HG03097 (cell line): ENCODE results near the gene TMEM161A.
"Not testable (repeated sequence)": the region's sequence is repeated elsewhere in the genome, so short reads cannot be mapped to it uniquely, and the experiment has no call there.

ENCODE experiments used
- ATAC-seq: cut with Tn5 transposase; IDR thresholded peaks from one replicate; pipeline ENCODE4 v1.9.1; 2021; ENCODE audit not compliant: unreplicated experiment, low FRiP score

Gene TMEM161A

DNA sequence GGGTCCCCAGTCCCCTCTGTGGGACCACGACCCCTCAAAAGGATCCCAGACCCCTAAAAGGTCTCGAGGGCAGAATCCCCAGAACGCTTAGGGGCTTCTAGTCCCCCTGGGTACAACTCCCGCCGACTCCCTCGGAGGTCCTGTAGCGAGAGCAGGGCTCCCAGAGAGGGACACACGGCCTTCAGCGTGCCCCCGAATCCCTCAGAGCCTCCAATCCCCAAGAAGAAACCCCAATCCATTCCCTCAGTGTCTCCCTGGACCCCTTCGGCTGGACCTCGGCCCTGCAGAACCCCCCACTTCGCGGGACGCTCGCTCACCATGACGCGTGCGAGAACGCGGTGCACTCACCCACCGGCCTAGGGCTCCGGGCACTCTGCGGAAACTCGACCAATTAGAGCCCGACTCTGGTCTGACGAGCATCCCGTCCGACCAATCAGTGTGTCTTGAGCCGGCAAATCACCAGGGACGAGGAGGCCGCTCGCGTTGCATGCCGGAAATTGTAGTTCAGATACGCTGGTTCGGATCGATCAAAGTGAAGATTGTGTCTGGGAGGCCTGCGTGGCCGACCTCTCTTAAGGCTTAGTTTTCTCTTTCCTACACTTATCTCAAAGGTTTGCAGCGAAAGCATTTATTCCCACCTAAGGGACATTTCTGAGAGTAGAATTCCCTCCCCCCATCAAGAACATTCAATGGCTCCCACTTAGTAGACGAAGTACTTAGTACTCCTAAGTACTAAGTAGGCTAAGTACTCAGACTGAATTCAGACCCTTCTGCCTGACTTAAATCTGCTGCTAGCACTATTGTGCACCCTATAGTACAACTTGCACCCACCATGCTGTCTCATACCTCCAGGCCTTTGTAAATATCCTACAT lies at the start of gene TMEM161A:
TSS of gene TMEM161A (minus strand) at position 370 of the 873 bp plus-strand sequence. CDS start at position 320, 50 bp downstream.
- ATAC-seq: peak; percentile 92

- no peak for ATAC-seq
These were observed 48.5 kb upstream of the TMEM161A start for GRCh38 chr19:19186742-19187141.

DNA sequence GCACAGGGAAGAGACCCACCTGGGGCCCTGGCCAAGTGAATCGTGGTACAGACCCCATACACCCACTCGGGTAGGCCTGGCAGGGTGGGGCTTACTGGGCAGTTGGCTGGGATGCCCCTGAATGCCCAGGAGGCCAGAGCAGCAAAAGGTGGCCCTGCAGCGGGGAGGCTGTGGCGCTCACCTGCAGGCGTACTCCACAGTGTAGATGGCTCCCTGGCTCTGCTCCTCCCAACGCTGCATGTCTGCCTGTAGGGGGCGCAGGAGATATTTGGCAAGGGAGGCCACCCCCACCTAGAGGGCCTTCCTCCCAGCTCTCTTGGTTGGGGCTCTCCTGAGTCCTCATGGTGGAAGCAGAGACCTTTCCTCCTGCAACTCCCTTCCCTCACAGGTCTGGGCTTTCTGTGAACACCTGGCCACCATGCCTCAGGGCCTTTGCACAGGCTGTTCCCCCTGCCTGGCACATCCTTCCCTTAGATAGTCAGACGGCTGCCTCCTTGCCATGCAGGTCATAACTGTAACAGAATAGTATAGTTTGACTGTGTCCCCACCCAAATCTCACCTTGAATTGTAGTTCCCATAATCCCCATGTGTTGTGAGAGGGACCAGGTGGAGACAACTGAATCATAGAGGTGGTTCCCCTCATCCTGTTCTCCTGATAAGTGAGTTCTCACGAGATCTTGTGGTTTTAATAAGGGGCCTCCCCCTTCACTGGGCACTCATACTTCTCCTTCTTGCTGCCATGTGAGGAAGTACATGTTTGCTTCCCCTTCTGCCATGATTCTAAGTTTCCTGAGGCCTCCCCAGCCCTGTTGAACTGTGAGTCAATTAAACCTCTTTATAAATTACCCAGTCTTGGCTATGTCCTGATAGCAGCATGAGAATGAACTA lies 47.8 kb upstream of the TMEM161A start:
- ATAC-seq: no peak

DNA sequence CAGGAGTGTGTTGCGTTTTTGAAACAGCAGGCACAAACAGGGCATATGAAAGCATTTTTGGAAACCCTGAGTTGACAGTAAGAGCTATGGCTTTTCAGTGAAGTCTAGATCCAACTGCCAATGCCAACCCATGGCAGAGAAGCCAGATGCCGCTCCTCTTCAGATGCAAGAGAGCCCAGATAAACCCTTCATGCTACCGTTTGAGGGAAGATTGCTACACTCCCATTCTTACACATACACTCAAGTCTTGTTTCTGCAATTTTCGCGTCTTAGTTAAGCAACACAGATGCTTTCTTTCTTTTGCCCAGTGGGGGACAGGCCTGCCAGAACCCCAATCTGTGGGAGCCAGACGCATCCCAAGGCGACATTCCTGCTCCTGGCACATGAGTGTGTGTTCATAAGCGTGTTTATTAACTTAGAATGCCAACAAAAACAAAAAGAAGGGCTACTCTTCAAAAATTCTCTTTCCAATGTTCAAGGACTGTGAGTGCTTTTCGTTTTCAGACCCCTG lies 43.3 kb upstream of the TMEM161A start:
- no peak for ATAC-seq

DNA sequence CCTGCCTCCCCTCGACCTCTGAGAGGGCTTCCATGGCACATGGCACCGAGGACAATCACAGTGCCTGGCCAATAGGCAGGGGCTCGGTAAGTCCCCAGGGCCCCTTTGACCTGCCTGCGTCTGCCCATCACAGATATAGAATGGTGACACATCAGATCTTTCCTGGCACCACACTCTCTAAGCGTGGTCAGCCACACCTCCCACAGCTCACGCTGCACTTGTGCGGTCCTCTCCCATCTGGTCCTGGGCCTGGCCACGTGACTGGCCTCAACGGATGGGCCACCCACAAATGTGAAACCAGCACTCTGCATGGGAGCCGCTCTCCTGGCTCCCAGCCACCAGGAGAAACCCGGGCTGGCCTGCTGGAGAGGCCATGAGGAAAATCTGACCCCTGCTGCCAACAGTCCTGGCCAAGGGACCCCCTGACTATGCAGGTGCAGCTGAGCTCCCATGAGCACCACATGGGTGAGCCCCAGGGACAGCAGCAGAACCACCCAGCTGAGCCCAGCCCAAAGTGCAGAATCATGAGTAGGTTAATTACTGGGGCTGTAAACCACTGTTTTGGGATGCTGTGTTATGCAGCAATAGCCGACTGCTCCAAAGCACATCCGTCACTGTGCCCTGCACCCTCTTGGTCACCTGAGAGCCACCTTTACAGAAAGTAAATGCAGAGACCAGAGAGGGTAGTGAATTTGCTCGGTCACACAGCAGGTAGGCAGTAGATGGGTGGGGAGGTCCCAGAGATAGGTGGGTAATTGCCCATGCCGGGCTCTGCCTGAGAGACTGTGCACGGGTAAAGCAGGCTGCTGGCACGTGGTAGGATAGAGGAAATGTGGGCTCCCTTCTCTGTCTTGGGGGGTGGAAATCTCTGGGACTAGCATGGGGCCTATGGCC lies 41.5 kb upstream of the TMEM161A start:
- ATAC-seq: no peak

DNA sequence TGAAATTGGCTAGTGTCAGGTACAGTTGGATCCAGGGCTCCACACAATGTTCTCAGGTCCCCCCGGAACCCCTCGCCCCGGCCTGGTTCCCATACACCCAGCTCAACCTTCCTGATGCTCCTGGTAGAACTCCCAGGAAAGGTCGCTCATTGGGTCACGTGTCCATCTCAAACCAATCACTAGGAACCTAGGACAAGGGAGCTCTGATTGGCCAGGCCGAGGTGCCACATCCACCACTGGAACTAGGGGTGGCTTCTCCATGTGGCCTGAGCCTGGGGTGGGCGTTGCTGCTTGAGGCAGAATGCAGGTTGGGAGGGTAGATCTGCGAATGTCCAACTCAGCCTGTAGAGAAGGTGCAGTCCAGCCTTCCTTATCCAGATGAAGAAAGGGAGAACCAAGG lies 38.7 kb upstream of the TMEM161A start:
- ATAC-seq: no peak

DNA sequence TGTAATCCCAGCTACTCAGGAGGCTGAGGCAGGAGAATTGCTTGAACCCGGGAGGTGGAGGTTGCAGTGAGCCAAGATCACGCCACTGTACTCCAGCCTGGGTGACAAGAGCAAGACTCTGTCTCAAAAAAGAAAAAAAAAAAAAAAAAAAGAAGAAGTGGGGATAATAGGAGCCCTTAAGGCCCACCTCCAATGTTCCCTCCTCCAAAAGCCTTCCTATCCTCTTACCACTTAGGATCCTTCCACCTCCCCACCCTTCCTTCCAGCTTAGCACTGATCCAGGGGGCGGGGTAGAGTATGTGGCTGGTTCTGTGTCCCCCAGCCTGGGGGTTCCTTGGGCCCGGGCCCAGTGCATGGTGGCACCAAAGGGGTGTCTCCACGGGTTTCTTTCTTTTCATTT lies 35.0 kb upstream of the TMEM161A start:
- not testable (repeated sequence) for ATAC-seq

GRCh38 chr19:19171821-19172532 lies 33.7 kb upstream of the TMEM161A start:
- no peak for ATAC-seq

- ATAC-seq: no peak
These were observed 32.8 kb upstream of the TMEM161A start for GRCh38 chr19:19170873-19171672.

DNA sequence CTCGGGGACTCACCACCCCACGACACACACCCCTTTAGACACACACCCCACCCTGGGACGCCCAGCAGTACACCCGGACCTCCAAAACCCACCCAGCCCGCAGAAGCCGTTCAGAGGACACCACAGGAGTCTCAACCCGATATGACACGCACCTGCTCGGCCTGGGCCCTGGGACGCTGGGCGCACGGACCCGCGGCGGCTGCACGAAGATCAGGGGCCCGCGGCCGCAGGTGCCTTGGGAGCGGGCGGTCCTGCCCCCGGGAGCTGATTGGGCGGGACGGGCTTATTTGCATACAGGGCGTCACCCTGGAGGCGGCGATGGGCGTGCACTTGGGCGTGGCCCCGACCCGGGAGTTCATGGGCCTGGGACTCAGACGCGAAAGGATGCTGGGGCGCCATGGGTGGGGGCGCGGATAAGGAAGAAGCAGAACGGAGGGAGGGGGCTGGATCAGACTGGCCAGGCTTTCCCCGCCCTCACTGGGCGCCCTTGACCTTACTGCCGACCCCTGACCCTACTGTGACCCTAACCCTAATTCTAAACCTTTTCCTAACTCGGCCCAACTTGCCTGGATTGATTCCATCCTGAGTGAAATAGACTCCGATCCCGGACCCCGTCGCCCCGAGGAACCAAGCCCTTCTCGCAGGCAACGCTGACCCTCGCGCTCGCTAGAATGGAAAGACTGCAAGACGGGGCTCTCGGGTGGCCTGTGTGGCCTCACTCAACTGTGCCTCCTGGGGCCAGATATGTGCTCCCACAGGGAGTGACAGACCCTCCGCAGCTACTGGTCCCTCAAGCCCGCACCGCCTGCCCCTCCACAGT lies 32.0 kb upstream of the TMEM161A start, which contains the start of gene MEF2B:
TSS of gene MEF2B (minus strand) at position 211 of the 820 bp plus-strand sequence. CDS start 19,528 bp downstream, outside the sequence.
- peak; percentile 62 for ATAC-seq

GRCh38 chr19:19169236-19170052 lies 31.2 kb upstream of the TMEM161A start:
- peak; percentile 12 for ATAC-seq

- no peak for ATAC-seq
These were observed 29.3 kb upstream of the TMEM161A start for GRCh38 chr19:19167612-19168011.

- ATAC-seq: no peak
These were observed 27.1 kb upstream of the TMEM161A start for GRCh38 chr19:19165396-19165795.

DNA sequence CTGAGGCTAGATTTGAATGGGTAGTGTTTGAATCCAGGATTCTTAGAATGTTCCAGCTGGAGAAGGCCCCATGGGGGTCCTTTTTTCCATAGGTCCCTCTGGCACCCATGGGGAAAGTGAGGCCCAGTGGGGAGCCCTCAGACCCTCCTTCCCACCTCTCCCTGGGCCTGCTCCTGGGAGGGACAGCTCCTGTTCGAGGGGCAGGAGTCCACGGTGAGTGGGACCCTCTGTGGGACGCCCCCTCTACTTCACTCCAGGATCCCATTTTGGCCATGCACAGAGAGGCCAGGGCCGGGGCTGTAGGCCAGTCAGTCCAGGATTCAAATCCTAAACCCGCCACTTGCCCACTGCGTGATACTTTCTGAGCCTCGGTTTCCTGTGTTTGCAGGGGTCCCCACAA lies 24.2 kb upstream of the TMEM161A start:
- ATAC-seq: no peak

DNA sequence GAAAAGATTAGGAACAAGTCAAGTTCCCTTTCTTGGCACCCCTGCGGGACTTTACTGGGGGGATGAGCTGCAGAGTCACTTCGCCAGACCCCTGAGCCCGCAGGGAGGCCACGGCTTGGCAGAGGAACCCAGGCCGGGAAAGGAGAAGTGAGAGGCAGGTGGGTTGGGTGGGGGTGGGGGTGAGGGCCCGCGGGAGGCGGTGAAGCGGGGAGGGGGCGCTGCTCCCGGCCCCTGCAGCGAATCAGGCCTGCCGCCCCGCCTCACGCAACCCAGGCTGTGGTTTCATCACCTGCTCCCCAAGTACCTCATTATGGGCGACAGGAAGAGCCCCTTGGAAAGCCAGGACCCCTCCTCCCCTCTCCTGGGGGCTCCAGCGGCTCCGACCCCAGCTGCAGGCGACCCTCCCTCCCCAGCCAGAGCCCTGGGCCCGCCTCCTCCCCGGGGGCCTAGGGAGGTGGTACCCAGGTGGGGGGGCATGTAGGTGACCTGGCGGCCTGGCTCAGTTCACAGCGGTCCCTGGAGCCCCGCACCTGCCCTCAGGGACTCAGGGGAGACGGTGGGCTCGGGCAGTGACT lies 22.3 kb upstream of the TMEM161A start:
- no peak for ATAC-seq

DNA sequence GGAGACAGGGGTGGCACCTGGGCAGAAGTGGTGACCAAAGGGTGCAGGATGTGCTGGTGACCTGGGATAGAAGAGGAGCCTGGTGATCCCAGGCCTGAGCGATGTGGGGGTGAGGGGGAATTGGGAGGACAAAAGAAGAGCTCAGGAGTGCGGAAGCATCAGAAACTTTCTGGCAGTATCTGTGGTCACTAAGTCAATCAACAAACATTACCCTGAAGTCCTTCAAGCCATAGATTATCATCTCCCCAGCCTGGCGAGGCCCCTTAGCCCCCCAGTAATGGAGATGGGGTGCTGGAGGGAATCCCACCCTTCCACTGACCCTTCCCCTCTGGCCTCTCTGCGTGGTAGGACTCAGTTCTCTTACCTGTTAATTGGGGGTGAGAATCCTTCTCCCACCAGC lies 21.3 kb upstream of the TMEM161A start:
- no peak for ATAC-seq

GRCh38 chr19:19157808-19158207 lies 19.5 kb upstream of the TMEM161A start:
- ATAC-seq: no peak
